Type B pancreatic cell (in vitro differentiated cells): Measurements from ENCODE around the gene DOLPP1. TPM values are rescaled to one million over a fixed set of nuclear protein-coding genes. Genes with fewer than 3 reads are reported as not detected.

ENCODE experiments used
- DNase-seq: peaks from one replicate; pipeline ENCODE4 v3.0.0; 2021; ENCODE audit warnings: mixed read lengths; ENCODE audit not compliant: unreplicated experiment; ENCODE audit errors: extremely low spot score
- H3K27ac Mint-ChIP-seq: 2 replicates; pipeline ENCODE4 v1.8.0; 2021; ENCODE audit warnings: mild to moderate bottlenecking, mixed read lengths
- H3K27me3 Mint-ChIP-seq: 2 replicates; pipeline ENCODE4 v1.8.0; 2021; ENCODE audit warnings: mixed read lengths
- H3K36me3 Mint-ChIP-seq: 2 replicates; pipeline ENCODE4 v1.8.0; 2021; ENCODE audit warnings: mixed read lengths
- H3K4me1 Mint-ChIP-seq: one replicate; pipeline ENCODE4 v1.8.0; 2021; ENCODE audit warnings: mixed read lengths; ENCODE audit not compliant: unreplicated experiment
- H3K4me3 Mint-ChIP-seq: 2 replicates; pipeline ENCODE4 v1.8.0; 2021; ENCODE audit warnings: mild to moderate bottlenecking, mixed read lengths
- H3K9me3 Mint-ChIP-seq: 2 replicates; pipeline ENCODE4 v1.8.0; 2021; ENCODE audit warnings: mixed read lengths
- total RNA-seq: library from RNA; stranded (reverse); gene quantifications from 2 replicates; pipeline ENCODE4 v1.2.1, GENCODE V29; 2021; ENCODE audit warnings: low replicate concordance
- TF ChIP-seq, protein P1 (sequence below): fragments of 200-600 bp; sonication (generic); conservative IDR thresholded peaks from 2 replicates; pipeline ENCODE4 v1.5.0; 2021; ENCODE audit warnings: antibody characterized with exemption, mild to moderate bottlenecking

Gene DOLPP1
- total RNA-seq, 1 donor from 2014 or later = 21.1 TPM

DNA sequence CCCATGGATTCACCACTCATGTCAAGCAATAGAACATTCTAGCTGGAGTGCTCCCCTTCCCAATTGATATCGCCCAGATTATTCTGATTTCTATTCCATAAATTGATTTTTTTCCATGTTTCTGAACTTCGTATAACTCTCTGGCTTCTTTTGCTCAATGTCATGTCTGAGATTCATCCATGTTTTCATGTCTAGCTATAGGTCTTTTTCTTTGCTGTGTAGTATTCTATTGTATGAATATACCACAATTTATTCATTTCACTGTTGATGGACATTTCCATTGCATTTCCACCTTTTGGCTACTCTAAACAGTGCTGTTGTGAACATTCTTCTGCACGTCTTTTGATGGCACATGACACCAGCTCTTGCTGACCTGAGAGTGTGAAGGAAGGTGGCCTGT lies 49.9 kb downstream of the DOLPP1 start:
- H3K4me3 Mint-ChIP-seq = no peak overlapping the region
- peaks cover 29% of the 10 kb centered on the region for H3K36me3 Mint-ChIP-seq
- H3K9me3 Mint-ChIP-seq = no peaks in the 10 kb centered on the region
- TF ChIP-seq, protein P1, sequence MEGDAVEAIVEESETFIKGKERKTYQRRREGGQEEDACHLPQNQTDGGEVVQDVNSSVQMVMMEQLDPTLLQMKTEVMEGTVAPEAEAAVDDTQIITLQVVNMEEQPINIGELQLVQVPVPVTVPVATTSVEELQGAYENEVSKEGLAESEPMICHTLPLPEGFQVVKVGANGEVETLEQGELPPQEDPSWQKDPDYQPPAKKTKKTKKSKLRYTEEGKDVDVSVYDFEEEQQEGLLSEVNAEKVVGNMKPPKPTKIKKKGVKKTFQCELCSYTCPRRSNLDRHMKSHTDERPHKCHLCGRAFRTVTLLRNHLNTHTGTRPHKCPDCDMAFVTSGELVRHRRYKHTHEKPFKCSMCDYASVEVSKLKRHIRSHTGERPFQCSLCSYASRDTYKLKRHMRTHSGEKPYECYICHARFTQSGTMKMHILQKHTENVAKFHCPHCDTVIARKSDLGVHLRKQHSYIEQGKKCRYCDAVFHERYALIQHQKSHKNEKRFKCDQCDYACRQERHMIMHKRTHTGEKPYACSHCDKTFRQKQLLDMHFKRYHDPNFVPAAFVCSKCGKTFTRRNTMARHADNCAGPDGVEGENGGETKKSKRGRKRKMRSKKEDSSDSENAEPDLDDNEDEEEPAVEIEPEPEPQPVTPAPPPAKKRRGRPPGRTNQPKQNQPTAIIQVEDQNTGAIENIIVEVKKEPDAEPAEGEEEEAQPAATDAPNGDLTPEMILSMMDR = no peak
- H3K27me3 Mint-ChIP-seq = no peaks in the 10 kb centered on the region
- peaks cover 10% of the 10 kb centered on the region for H3K4me1 Mint-ChIP-seq
- H3K27ac Mint-ChIP-seq = no peak overlapping the region
- no peak for DNase-seq

DNA sequence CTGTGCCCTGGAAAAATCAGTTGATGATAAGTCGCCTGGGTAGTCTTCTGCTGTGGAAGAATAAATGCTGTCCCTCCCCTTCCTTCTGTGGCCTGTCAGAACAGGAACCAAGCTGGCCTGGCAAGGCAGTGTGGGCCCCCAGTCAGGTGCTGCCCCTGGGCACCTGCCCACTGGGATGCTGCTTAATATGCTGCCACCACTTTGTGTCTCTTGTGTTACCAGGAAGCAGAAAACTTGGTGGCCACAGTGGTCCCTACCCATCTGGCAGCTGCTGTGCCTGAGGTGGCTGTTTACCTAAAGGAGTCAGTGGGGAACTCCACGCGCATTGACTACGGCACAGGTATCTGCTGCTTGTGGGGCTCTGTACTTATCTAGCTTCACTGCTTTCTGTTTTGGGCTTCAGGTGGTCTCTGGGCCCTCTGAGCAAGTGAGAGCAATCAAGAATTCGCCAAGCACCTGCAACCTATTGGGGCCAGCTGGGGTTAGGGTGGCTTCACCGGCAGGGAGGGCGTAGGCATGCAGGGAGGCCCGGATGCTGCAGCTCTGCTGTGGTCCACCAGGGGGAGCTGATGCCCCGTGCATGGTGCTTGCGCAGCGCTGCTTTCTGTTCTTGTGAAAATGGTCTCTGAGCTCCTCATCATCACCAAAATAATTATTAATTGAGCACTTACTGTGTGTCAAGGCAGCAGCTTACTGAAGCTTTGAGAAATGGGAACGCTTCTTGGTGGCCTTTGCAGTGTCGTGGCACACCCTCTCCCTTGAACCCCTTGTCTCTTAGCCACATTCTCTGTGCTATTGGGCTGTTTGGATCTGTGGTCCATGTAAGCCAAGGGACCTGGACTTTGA lies 50.6 kb downstream of the DOLPP1 start:
- no peak overlapping the region for H3K4me3 Mint-ChIP-seq
- peaks cover 29% of the 10 kb centered on the region for H3K36me3 Mint-ChIP-seq
- TF ChIP-seq, protein P1 = peak; percentile 98

DNA sequence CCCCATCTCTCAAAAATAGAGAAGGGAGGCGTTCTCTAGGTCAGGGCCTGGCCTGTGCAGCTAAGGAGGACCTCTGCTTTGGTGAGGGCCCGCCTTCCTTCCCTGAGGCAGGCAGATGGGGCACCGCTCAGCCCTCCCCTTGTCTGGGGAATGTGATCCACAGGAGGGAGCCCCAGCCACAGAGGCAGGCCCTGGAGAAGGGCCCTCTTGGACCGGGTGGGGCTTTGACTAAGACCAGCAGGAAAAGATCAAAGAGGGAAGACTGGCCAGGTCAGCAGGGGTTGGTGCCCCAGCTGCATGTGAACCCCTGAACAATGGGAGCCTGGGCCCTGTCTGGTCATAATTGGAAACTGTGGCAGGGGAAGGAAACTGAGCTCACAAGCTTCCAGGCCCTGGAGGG lies 52.2 kb downstream of the DOLPP1 start:
- DNase-seq = no peak
- TF ChIP-seq, protein P1 = no peak
- Mint-ChIP-seq H3K4me1 (peaks cover 21% of the 10 kb centered on the region), H3K36me3 (peaks cover 25% of the 10 kb centered on the region), H3K9me3 (no peaks in the 10 kb centered on the region), H3K27ac (no peak overlapping the region), H3K4me3 (no peak overlapping the region), H3K27me3 (no peaks in the 10 kb centered on the region)

More for the DNA sequence above, 50.6 kb downstream of the DOLPP1 start:
- H3K27ac Mint-ChIP-seq = no peak overlapping the region
- DNase-seq = peak; percentile 89
- peaks cover 10% of the 10 kb centered on the region for H3K4me1 Mint-ChIP-seq
- H3K27me3 Mint-ChIP-seq = no peaks in the 10 kb centered on the region
- H3K9me3 Mint-ChIP-seq = no peaks in the 10 kb centered on the region

DNA sequence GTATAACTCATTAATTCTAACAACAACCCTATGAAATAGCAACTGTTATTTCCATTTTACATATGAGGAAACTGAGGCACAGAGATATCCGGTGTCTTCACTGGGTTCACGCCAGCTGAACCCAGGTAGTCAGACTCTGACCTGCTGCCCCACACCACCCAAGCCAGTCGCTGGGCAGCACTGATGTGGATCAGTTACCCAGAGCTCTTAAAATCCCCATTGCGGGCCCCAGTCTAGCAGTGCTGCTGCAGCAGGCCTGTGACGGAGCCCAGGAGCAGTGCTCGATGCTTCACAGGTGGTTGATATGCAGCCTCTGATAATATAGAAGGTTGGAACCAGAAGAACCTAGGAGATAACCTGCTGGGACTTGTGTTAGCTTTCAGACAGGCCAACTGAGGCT lies 54.6 kb downstream of the DOLPP1 start:
- Mint-ChIP-seq H3K27me3 (no peaks in the 10 kb centered on the region), H3K36me3 (peaks cover 20% of the 10 kb centered on the region), H3K27ac (peak overlapping the region; percentile 26), H3K4me1 (peaks cover 35% of the 10 kb centered on the region), H3K4me3 (no peak overlapping the region), H3K9me3 (no peaks in the 10 kb centered on the region)
- TF ChIP-seq, protein P1 = no peak
- DNase-seq = no peak

DNA sequence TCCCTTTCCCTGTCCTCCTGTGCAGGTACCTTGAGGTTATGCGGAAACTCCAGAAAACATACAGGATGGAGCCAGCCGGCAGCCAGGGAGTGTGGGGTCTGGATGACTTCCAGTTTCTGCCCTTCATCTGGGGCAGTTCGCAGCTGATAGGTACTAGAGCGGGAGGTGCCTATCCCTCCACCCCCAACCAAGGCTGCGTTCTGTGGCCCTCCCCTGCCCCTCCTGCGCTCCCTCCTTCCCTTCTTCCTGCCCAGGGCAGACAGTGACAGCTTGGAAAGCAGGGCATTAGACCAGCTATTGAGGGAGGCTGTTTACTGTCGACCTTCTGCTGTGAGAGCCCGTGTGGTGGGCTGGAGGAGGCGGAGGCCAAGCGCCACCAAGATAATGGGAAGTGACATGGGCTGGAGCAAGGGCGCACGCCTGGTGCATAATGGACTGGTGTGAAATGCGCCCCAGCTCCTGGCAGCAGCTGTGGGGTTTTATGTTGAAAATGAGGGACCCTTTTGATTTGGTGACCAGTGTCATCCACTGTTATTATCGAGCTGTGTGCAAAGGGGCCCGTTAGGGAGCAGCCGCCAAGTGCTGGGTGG lies 55.6 kb downstream of the DOLPP1 start:
- TF ChIP-seq, protein P1 = no peak
- no peak overlapping the region for H3K27ac Mint-ChIP-seq
- no peak overlapping the region for H3K4me3 Mint-ChIP-seq
- H3K36me3 Mint-ChIP-seq = peaks cover 14% of the 10 kb centered on the region
- H3K9me3 Mint-ChIP-seq = no peaks in the 10 kb centered on the region
- H3K27me3 Mint-ChIP-seq = no peaks in the 10 kb centered on the region
- DNase-seq = no peak
- H3K4me1 Mint-ChIP-seq = peaks cover 35% of the 10 kb centered on the region
